PC-3 (cell line): ENCODE data around the gene MAD1L1.

Experiments
- EZH2phosphoT487 ChIP-seq: fragments of 300-600 bp; sonication (generic); IDR thresholded peaks from 2 replicates; pipeline ENCODE4 v1.6.1; 2018; ENCODE audit warnings: mild to moderate bottlenecking, antibody characterized with exemption, low read length, borderline replicate concordance
- TF ChIP-seq, protein P1 (sequence below): fragments of 300-600 bp; sonication (generic); conservative IDR thresholded peaks from 2 replicates; pipeline ENCODE4 v1.5.1; 2017; ENCODE audit warnings: antibody characterized with exemption, low read depth, mild to moderate bottlenecking, low read length

DNA sequence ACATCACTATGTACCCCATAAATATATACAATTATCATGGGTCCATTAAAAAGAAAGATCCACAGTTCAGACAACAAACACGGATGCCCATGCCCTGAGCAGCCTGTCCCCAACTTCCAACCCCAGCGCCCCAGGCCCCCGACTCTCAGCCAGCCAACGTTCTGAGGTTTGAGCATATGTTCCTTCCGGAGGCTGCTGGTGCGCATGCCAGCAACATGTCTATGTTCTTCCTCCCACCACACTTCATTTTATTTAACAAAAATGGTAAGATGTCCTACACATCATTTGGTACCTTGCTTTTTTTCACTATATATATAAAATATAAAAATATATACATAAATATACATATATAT, 250.9 kb downstream of the MAD1L1 start:
- TF ChIP-seq, protein P1, sequence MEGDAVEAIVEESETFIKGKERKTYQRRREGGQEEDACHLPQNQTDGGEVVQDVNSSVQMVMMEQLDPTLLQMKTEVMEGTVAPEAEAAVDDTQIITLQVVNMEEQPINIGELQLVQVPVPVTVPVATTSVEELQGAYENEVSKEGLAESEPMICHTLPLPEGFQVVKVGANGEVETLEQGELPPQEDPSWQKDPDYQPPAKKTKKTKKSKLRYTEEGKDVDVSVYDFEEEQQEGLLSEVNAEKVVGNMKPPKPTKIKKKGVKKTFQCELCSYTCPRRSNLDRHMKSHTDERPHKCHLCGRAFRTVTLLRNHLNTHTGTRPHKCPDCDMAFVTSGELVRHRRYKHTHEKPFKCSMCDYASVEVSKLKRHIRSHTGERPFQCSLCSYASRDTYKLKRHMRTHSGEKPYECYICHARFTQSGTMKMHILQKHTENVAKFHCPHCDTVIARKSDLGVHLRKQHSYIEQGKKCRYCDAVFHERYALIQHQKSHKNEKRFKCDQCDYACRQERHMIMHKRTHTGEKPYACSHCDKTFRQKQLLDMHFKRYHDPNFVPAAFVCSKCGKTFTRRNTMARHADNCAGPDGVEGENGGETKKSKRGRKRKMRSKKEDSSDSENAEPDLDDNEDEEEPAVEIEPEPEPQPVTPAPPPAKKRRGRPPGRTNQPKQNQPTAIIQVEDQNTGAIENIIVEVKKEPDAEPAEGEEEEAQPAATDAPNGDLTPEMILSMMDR = no peak
- no peak for TF ChIP-seq EZH2phosphoT487
